ENCODE results near the gene ANKRD66.

Gene ANKRD66

GRCh38 chr6:46746696-46747095 is at the start of gene ANKRD66:
Gene ANKRD66, plus strand, starts transcription at chr6:46746933. Its CDS starts 5,016 bp downstream, at chr6:46751949.
- no peak within 1 kb of the TSS for H3K4me3 ChIP-seq
- no peak for DNase-seq (ENCODE audit: low spot score)
- no peak within 1 kb of the TSS for H3K27ac ChIP-seq
- TF ChIP-seq CTCF (IDR thresholded peaks at IDR 0.05) = no peak

DNA sequence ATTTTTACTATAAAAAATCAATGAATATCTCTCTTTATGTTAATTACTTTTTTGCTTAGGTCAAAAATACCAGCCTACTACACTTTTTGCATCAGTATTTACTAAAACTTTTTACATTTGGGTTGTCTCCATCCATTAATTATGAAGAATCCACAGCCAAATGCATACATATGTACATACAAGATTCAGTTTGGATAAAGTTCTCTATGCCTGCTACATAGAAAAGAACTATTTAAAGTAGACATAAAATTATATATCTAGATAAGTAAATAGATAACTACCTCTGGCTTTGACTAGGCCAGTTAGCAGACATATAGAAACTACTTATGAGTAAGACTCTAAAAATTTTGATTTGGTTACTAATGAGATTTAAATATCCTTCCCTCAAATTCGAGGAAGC is 46.8 kb upstream of the ANKRD66 start:
- DNase-seq (ENCODE audit: low spot score) = no peak
- Histone ChIP-seq H3K27ac (no peak overlapping the region), H3K4me3 (no peak overlapping the region)
- TF ChIP-seq CTCF (IDR thresholded peaks at IDR 0.05) = no peak

GRCh38 chr6:46704562-46704961 is 42.2 kb upstream of the ANKRD66 start:
- TF ChIP-seq CTCF (IDR thresholded peaks at IDR 0.05) = no peak
- Histone ChIP-seq H3K27ac (no peak overlapping the region), H3K4me3 (no peak overlapping the region)
- DNase-seq (ENCODE audit: low spot score) = no peak

DNA sequence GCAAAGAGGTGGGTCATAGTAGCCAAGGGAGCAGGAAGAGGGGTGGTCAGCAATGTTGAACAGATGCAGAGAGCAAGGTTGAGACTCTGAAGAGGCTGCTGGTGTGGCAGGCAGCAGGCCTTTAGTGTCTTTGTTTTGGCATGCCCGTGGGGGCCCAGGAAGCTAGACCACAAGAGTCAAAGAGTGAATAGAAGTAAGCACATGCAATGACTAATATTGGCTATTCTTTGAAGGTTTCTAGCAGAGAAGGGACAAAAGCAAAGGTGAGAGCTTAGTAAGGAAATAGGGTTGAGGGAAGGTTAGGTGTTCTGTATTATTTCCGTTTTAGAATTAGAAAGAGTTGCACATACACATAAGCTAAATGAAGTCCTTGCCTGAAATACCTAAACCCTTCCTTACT is 40.3 kb upstream of the ANKRD66 start:
- no peak for TF ChIP-seq CTCF (IDR thresholded peaks at IDR 0.05)
- no peak for DNase-seq (ENCODE audit: low spot score)
- H3K27ac ChIP-seq = no peak overlapping the region
- H3K4me3 ChIP-seq = no peak overlapping the region

- no peak for TF ChIP-seq CTCF (IDR thresholded peaks at IDR 0.05)
- no peak overlapping the region for H3K27ac ChIP-seq
- no peak for DNase-seq (ENCODE audit: low spot score)
- no peak overlapping the region for H3K4me3 ChIP-seq
Observed at GRCh38 chr6:46711491-46711890, 35.2 kb upstream of the ANKRD66 start.

DNA sequence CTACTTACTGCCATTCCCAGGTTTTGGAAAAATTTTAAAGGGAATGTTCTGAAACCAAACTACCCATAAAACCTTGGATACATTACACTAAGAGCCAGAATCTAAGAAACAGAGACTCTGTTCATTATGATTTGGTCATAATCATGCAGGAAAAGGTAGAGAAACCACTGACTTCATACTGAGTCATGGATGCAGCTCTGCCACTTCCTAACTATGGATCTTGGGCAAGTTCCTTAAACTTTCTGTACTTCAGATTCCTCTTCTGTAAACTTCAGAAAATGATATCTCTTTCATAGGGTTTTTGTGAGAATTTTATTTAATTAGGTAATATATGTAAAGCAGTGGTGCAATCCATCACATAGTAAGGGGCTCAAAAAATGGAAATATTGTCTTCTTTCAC is 31.6 kb upstream of the ANKRD66 start:
- no peak for TF ChIP-seq CTCF (IDR thresholded peaks at IDR 0.05)
- no peak for DNase-seq (ENCODE audit: low spot score)
- Histone ChIP-seq H3K27ac (no peak overlapping the region), H3K4me3 (no peak overlapping the region)

GRCh38 chr6:46719099-46719498 is 27.6 kb upstream of the ANKRD66 start:
- DNase-seq (ENCODE audit: low spot score) = no peak
- Histone ChIP-seq H3K27ac (no peak overlapping the region), H3K4me3 (no peak overlapping the region)
- TF ChIP-seq CTCF (IDR thresholded peaks at IDR 0.05) = no peak

Measured in coronary artery (tissue), 2 donors.